Measurements from ENCODE around the gene NUDT5. TPM values are rescaled to one million over a fixed set of nuclear protein-coding genes. Genes with fewer than 3 reads are reported as not detected.

NUDT5 gene
- total and polyA plus RNA-seq, 2 of the 13 experiments (the other 11 are each of a cell fraction or from before 2014, with no cell fraction given) = 79.6 to 134 TPM

DNA sequence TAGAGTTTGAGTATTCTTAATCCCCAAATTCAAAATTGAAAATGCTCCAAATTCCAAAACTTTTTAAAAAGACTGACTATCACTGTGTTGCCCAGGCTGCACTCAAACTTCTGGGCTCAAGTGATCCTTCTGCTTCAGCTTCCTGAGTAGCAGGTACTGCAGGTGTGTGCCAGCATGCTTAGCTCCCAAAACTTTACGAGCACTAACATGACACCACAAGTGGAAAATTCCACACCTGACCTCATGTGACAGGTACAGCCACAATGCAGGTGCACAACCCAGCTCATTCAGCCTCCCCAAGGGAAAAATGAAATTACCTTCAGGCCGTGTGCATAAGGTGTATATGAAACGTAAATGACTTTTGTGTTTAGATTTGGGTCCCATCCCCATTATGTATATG is 16.8 kb upstream of the NUDT5 start:
- Histone ChIP-seq H3K36me3 (replicated peaks in 1 of 2; ENCODE audit: control insufficient read depth in 1 of 2, insufficient read depth in 2 of 2, low read length in 2 of 2) (peaks cover 12 to 68% of the 10 kb centered on the region in 2 experiments), H3K4me1 (ENCODE audit: insufficient read depth, low read length) (no peaks in the 10 kb centered on the region), H3K27me3 (ENCODE audit: control insufficient read depth in 1 of 2, insufficient read depth in 2 of 2, low read length in 2 of 2) (no peaks in the 10 kb centered on the region), H3K79me2 (ENCODE audit: insufficient read depth, low read length) (peaks cover 5% of the 10 kb centered on the region), H3K9ac (ENCODE audit: insufficient read depth, low read depth, low read length) (no peak overlapping the region), H4K20me1 (ENCODE audit: insufficient read depth, low read length) (peaks cover 8% of the 10 kb centered on the region), H3K9me3 (ENCODE audit: low read length) (no peaks in the 10 kb centered on the region), H2AFZ (ENCODE audit: low read length) (no peak overlapping the region), H3K27ac (ENCODE audit: extremely low read length, insufficient read depth, low read length) (no peak overlapping the region), H3K4me3 (replicated peaks in 1 of 3; ENCODE audit: insufficient read depth in 1 of 3, low read depth in 2 of 3, low read length in 3 of 3) (no peak overlapping the region), H3K4me2 (ENCODE audit: low read depth, low read length) (no peak overlapping the region)
- FAIRE-seq (no peak), DNase-seq (ENCODE audit: low spot score) (no peak), ATAC-seq (no peak)
- in situ Hi-C loops (cut with HindIII; ENCODE audit: extremely low pct_ligation_motif_present, low pct_unique_long_range_greater_than_20kb) = no loop called here
- TF ChIP-seq, protein P1, sequence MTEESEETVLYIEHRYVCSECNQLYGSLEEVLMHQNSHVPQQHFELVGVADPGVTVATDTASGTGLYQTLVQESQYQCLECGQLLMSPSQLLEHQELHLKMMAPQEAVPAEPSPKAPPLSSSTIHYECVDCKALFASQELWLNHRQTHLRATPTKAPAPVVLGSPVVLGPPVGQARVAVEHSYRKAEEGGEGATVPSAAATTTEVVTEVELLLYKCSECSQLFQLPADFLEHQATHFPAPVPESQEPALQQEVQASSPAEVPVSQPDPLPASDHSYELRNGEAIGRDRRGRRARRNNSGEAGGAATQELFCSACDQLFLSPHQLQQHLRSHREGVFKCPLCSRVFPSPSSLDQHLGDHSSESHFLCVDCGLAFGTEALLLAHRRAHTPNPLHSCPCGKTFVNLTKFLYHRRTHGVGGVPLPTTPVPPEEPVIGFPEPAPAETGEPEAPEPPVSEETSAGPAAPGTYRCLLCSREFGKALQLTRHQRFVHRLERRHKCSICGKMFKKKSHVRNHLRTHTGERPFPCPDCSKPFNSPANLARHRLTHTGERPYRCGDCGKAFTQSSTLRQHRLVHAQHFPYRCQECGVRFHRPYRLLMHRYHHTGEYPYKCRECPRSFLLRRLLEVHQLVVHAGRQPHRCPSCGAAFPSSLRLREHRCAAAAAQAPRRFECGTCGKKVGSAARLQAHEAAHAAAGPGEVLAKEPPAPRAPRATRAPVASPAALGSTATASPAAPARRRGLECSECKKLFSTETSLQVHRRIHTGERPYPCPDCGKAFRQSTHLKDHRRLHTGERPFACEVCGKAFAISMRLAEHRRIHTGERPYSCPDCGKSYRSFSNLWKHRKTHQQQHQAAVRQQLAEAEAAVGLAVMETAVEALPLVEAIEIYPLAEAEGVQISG (CRISPR knock-in tag; IDR thresholded peaks at IDR 0.05) = no peak
- TF ChIP-seq, protein P2, sequence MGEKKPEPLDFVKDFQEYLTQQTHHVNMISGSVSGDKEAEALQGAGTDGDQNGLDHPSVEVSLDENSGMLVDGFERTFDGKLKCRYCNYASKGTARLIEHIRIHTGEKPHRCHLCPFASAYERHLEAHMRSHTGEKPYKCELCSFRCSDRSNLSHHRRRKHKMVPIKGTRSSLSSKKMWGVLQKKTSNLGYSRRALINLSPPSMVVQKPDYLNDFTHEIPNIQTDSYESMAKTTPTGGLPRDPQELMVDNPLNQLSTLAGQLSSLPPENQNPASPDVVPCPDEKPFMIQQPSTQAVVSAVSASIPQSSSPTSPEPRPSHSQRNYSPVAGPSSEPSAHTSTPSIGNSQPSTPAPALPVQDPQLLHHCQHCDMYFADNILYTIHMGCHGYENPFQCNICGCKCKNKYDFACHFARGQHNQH (CRISPR knock-in tag; IDR thresholded peaks at IDR 0.05) = no peak
- TF ChIP-seq SYNCRIP (IDR thresholded peaks at IDR 0.05; ENCODE audit: insufficient read depth, low read depth, low read length) = no peak
- no peak for TF ChIP-seq HNF4G (IDR thresholded peaks at IDR 0.05; ENCODE audit: borderline replicate concordance, low read depth, low read length)
- TF ChIP-seq HNF4G (CRISPR knock-in tag; IDR thresholded peaks at IDR 0.05; ENCODE audit: borderline replicate concordance, low read depth) = no peak
- TF ChIP-seq THYN1 (CRISPR knock-in tag; IDR thresholded peaks at IDR 0.05; ENCODE audit: borderline replicate concordance, low read depth) = no peak
- TF ChIP-seq, protein P3, sequence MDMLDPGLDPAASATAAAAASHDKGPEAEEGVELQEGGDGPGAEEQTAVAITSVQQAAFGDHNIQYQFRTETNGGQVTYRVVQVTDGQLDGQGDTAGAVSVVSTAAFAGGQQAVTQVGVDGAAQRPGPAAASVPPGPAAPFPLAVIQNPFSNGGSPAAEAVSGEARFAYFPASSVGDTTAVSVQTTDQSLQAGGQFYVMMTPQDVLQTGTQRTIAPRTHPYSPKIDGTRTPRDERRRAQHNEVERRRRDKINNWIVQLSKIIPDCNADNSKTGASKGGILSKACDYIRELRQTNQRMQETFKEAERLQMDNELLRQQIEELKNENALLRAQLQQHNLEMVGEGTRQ (IDR thresholded peaks at IDR 0.05; ENCODE audit: low read depth, low read length) = no peak
- TF ChIP-seq, protein P3 (CRISPR knock-in tag; IDR thresholded peaks at IDR 0.05; ENCODE audit: borderline replicate concordance) = no peak
- TF ChIP-seq, protein P4, sequence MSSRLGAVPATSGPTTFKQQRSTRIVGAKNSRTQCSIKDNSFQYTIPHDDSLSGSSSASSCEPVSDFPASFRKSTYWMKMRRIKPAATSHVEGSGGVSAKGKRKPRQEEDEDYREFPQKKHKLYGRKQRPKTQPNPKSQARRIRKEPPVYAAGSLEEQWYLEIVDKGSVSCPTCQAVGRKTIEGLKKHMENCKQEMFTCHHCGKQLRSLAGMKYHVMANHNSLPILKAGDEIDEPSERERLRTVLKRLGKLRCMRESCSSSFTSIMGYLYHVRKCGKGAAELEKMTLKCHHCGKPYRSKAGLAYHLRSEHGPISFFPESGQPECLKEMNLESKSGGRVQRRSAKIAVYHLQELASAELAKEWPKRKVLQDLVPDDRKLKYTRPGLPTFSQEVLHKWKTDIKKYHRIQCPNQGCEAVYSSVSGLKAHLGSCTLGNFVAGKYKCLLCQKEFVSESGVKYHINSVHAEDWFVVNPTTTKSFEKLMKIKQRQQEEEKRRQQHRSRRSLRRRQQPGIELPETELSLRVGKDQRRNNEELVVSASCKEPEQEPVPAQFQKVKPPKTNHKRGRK (CRISPR knock-in tag; IDR thresholded peaks at IDR 0.05) = no peak
- no peak for TF ChIP-seq ZNF251 (CRISPR knock-in tag; IDR thresholded peaks at IDR 0.05)
- no peak for TF ChIP-seq ZSCAN9 (CRISPR knock-in tag; IDR thresholded peaks at IDR 0.05; ENCODE audit: borderline replicate concordance)
- CTCF ChIA-PET (ENCODE audit: low intra/inter-chr PET ratio, low total read pairs) = no interaction called here
- no TSS peak for BruUV-seq (replicated peaks)
- WGBS (ENCODE audit: low lambda C conversion rate) = 93% methylated on average over 3 of the region's 3 CpGs
- POLR2A ChIA-PET = no interaction called here
- intact Hi-C loops (cut with micrococcal nuclease; ENCODE audit: unreplicated experiment) = no loop called here

Data from HepG2 (cell line).